HCT116 (cell line): Measurements from ENCODE around the gene PPP2R2D.

Experiments used
- CEBPB ChIP-seq: IDR thresholded peaks from 2 replicates; pipeline ENCODE4 v1.6.1; 2012; ENCODE audit warnings: low read depth
- ELF1 ChIP-seq: IDR thresholded peaks from 2 replicates; pipeline ENCODE4 v1.6.1; 2012; ENCODE audit warnings: low read depth, borderline replicate concordance
- EZH2 ChIP-seq: fragments of 200-600 bp; sonication (generic); IDR thresholded peaks from 2 replicates; pipeline ENCODE4 v1.6.1; 2017; ENCODE audit warnings: antibody characterized with exemption, mixed run types
- EZH2phosphoT487 ChIP-seq: fragments of 200-600 bp; IDR thresholded peaks from 2 replicates; pipeline ENCODE4 v1.6.1; 2018; ENCODE audit warnings: antibody characterized with exemption, borderline replicate concordance
- FOSL1 ChIP-seq: IDR thresholded peaks from 2 replicates; pipeline ENCODE4 v1.6.1; 2012; ENCODE audit warnings: low read depth
- JUND ChIP-seq: IDR thresholded peaks from 2 replicates; pipeline ENCODE4 v1.6.1; 2012
- POLR2A ChIP-seq: IDR thresholded peaks from 2 replicates; pipeline ENCODE4 v1.7.0; 2011; ENCODE audit warnings: borderline replicate concordance; ENCODE audit not compliant: insufficient read depth, insufficient read length; ENCODE audit errors: extremely low read depth
- POLR2AphosphoS5 ChIP-seq: IDR thresholded peaks from 2 replicates; pipeline ENCODE4 v1.6.1; 2011; ENCODE audit warnings: mild to moderate bottlenecking, low read depth, low read length, moderate library complexity
- RAD21 ChIP-seq: IDR thresholded peaks from 2 replicates; pipeline ENCODE4 v1.6.1; 2012; ENCODE audit warnings: low read depth, mild to moderate bottlenecking
- SP1 ChIP-seq: IDR thresholded peaks from 2 replicates; pipeline ENCODE4 v1.6.1; 2012; ENCODE audit warnings: low read depth
- TF ChIP-seq, protein P1 (sequence below), 3 experiments: fragments of 200-600 bp in 1 of 3; sonication (generic) in 1 of 3; IDR thresholded peaks in 2 of 3; conservative IDR thresholded peaks in 1 of 3; 2 replicates each; pipeline ENCODE4 v1.5.1; 2012 to 2017; ENCODE audit warnings: low read depth in 2 of 3, low read length in 2 of 3, antibody characterized with exemption in 1 of 3, borderline replicate concordance in 1 of 3, control low read depth in 1 of 3, mild to moderate bottlenecking in 1 of 3, mixed read lengths in 1 of 3, mixed run types in 1 of 3, moderate library complexity in 1 of 3; ENCODE audit not compliant: insufficient read depth in 1 of 3
- TF ChIP-seq, protein P2 (sequence below): IDR thresholded peaks from 2 replicates; pipeline ENCODE4 v1.6.1; 2011; ENCODE audit warnings: mild to moderate bottlenecking, low read length, moderate library complexity; ENCODE audit not compliant: insufficient replicate concordance; ENCODE audit errors: extremely low read depth
- TF ChIP-seq, protein P3 (sequence below): IDR thresholded peaks from 2 replicates; pipeline ENCODE4 v1.6.1; 2012
- TF ChIP-seq, protein P4 (sequence below): IDR thresholded peaks from 2 replicates; pipeline ENCODE4 v1.6.1; 2012

DNA sequence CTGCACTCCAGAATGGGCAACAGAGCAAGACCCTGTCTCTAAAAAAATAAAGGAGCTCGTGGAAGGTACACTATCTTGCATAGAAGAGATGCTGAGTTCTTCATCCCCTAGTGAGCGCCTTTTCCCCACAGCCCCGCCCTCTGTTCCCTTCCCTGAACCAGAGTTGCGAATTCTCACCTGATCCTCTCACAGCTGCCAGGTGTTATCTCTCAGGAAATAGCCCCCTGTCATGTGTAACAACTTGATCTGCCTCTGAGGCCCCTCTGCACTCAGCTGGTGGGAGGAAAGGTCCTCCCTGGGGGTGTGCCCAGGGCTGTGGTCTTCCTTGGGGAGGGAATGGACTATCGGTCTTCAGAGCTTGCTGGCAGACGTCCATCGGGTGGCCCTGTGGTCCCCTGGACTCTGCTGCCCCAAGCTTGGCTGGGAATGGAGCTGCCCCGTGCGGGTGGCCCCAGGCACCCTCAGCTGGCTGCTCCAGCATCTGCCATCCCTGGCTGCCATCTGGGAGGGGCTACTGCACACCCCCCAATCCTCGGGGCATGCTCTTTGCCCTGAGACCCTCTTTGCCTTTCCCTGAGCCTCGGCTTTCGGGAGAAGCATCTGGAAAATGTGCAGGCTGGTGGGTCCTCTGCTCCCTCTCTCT lies 102.6 kb downstream of the PPP2R2D start:
- TF ChIP-seq, protein P1, sequence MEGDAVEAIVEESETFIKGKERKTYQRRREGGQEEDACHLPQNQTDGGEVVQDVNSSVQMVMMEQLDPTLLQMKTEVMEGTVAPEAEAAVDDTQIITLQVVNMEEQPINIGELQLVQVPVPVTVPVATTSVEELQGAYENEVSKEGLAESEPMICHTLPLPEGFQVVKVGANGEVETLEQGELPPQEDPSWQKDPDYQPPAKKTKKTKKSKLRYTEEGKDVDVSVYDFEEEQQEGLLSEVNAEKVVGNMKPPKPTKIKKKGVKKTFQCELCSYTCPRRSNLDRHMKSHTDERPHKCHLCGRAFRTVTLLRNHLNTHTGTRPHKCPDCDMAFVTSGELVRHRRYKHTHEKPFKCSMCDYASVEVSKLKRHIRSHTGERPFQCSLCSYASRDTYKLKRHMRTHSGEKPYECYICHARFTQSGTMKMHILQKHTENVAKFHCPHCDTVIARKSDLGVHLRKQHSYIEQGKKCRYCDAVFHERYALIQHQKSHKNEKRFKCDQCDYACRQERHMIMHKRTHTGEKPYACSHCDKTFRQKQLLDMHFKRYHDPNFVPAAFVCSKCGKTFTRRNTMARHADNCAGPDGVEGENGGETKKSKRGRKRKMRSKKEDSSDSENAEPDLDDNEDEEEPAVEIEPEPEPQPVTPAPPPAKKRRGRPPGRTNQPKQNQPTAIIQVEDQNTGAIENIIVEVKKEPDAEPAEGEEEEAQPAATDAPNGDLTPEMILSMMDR (IDR thresholded peaks at IDR 0.05 in 2 of 3, conservative IDR thresholded peaks at IDR 0.05 in 1 of 3; ENCODE audit: borderline replicate concordance in 1 of 3, insufficient read depth in 1 of 3, low read depth in 2 of 3, low read length in 2 of 3), result no peak
- TF ChIP-seq EZH2, result no peak
- no peak for TF ChIP-seq RAD21
- TF ChIP-seq, protein P2, sequence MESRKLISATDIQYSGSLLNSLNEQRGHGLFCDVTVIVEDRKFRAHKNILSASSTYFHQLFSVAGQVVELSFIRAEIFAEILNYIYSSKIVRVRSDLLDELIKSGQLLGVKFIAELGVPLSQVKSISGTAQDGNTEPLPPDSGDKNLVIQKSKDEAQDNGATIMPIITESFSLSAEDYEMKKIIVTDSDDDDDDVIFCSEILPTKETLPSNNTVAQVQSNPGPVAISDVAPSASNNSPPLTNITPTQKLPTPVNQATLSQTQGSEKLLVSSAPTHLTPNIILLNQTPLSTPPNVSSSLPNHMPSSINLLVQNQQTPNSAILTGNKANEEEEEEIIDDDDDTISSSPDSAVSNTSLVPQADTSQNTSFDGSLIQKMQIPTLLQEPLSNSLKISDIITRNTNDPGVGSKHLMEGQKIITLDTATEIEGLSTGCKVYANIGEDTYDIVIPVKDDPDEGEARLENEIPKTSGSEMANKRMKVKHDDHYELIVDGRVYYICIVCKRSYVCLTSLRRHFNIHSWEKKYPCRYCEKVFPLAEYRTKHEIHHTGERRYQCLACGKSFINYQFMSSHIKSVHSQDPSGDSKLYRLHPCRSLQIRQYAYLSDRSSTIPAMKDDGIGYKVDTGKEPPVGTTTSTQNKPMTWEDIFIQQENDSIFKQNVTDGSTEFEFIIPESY, result no peak
- TF ChIP-seq POLR2AphosphoS5, result no peak
- no peak for TF ChIP-seq FOSL1
- TF ChIP-seq EZH2phosphoT487, result no peak
- no peak for TF ChIP-seq POLR2A
- TF ChIP-seq JUND, result no peak
- TF ChIP-seq ELF1, result no peak
- TF ChIP-seq, protein P3, sequence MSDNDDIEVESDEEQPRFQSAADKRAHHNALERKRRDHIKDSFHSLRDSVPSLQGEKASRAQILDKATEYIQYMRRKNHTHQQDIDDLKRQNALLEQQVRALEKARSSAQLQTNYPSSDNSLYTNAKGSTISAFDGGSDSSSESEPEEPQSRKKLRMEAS, result no peak
- TF ChIP-seq, protein P4, sequence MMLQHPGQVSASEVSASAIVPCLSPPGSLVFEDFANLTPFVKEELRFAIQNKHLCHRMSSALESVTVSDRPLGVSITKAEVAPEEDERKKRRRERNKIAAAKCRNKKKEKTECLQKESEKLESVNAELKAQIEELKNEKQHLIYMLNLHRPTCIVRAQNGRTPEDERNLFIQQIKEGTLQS, result no peak
- no peak for TF ChIP-seq SP1
- TF ChIP-seq CEBPB, result no peak
